Endothelial cell of umbilical vein (primary cell): ENCODE data around the gene TPM1. TPM values are rescaled to one million over a fixed set of nuclear protein-coding genes. Genes with fewer than 3 reads are reported as not detected.
"Not testable (repeated sequence)": the region's sequence is repeated elsewhere in the genome, so short reads cannot be mapped to it uniquely, and the experiment has no call there.

Experiments
- BruUV-seq: library from RNA; stranded (reverse); fragments of 400-500 nt; replicated peaks from 2 replicates; lab custom pipeline; 2021; lab: Mats Ljungman, UMichigan
- CTCF ChIA-PET: fragments of 300-600, 350-600 bp; sonication (Branson Sonifier 250); formaldehyde crosslinking; loops from one replicate; lab custom pipeline; 2021; ENCODE audit warnings: antibody characterized with exemption, inconsistent platforms; lab: Charles Lee
- POLR2A ChIA-PET: fragments of 300-600, 350-600 bp; sonication (Branson Sonifier 250); formaldehyde crosslinking; loops from one replicate; lab custom pipeline; 2021; ENCODE audit warnings: antibody characterized with exemption, inconsistent platforms; lab: Charles Lee
- DNase-seq: peaks from one replicate; pipeline ENCODE4 v3.0.0-alpha.2; 2011; ENCODE audit warnings: low read depth, low spot score
- FAIRE-seq: peaks from 2 replicates; lab custom pipeline; 2011; peaks lifted over from hg19 to GRCh38; lab: Jason Lieb, UNC
- H2AFZ ChIP-seq: 2 replicates; pipeline ENCODE4 v1.6.0; 2012; ENCODE audit warnings: low read depth, low read length, control low read depth, inconsistent platforms
- H3K27ac ChIP-seq: 2 replicates; pipeline ENCODE4 v1.5.1; 2011; ENCODE audit warnings: low read depth, mild to moderate bottlenecking, control low read depth, low read length, moderate library complexity; ENCODE audit not compliant: insufficient read depth
- H3K27me3 ChIP-seq, 2 experiments: 2 replicates each; pipeline versions ENCODE4 v1.6.0 to v1.6.1; 2011; ENCODE audit warnings: low read length in 2 of 2, mixed read lengths in 1 of 2; ENCODE audit not compliant: control insufficient read depth in 2 of 2, insufficient read depth in 2 of 2
- H3K36me3 ChIP-seq, 2 experiments: 2 replicates in 1 of 2; 3 replicates in 1 of 2; pipeline ENCODE4 v1.5.1; 2011; ENCODE audit warnings: low read length in 2 of 2, mild to moderate bottlenecking in 1 of 2, moderate library complexity in 1 of 2; ENCODE audit not compliant: control insufficient read depth in 2 of 2, insufficient read depth in 2 of 2; ENCODE audit errors: extremely low read depth in 1 of 2
- H3K4me1 ChIP-seq: 3 replicates; pipeline ENCODE4 v1.5.1; 2011; ENCODE audit warnings: mild to moderate bottlenecking, low read length; ENCODE audit not compliant: control insufficient read depth, insufficient read depth; ENCODE audit errors: extremely low read depth
- H3K4me2 ChIP-seq: 2 replicates; pipeline ENCODE4 v1.6.1; 2011; ENCODE audit warnings: low read length, control low read depth, mixed read lengths; ENCODE audit not compliant: insufficient read depth
- H3K4me3 ChIP-seq, 3 experiments: fragments of 200-600 bp in 1 of 3; sonication (generic), shearing (Covaris generic) in 1 of 3; replicated peaks in 1 of 3; 2 replicates each; pipeline ENCODE4 v1.5.1; 2011 to 2016; ENCODE audit warnings: control low read depth in 3 of 3, low read length in 3 of 3, mild to moderate bottlenecking in 2 of 3, inconsistent platforms in 1 of 3, low read depth in 1 of 3, moderate library complexity in 1 of 3; ENCODE audit not compliant: insufficient read depth in 1 of 3
- H3K79me2 ChIP-seq: 2 replicates; pipeline ENCODE4 v1.6.0; 2012; ENCODE audit warnings: low read length, inconsistent platforms; ENCODE audit not compliant: control insufficient read depth, insufficient read depth
- H3K9ac ChIP-seq: replicated peaks from 2 replicates; pipeline ENCODE3; 2011; ENCODE audit warnings: low read length, control low read depth; ENCODE audit not compliant: insufficient read depth; ENCODE audit errors: extremely low read depth
- H3K9me1 ChIP-seq: replicated peaks from 3 replicates; pipeline ENCODE4 v1.6.0; 2011; ENCODE audit warnings: mild to moderate bottlenecking, low read length; ENCODE audit not compliant: control insufficient read depth, insufficient read depth; ENCODE audit errors: extremely low read depth
- H3K9me3 ChIP-seq: replicated peaks from 2 replicates; pipeline ENCODE4 v1.5.1; 2012; ENCODE audit warnings: low read length, inconsistent platforms; ENCODE audit not compliant: control insufficient read depth, insufficient read depth
- H4K20me1 ChIP-seq: replicated peaks from 2 replicates; pipeline ENCODE3; 2011; ENCODE audit warnings: mild to moderate bottlenecking, low read length; ENCODE audit not compliant: control insufficient read depth, insufficient read depth; ENCODE audit errors: extremely low read depth
- EZH2 ChIP-seq: IDR thresholded peaks from 2 replicates; pipeline ENCODE4 v1.6.1; 2012; ENCODE audit warnings: borderline replicate concordance, low read depth, mild to moderate bottlenecking, moderate library complexity, low read length, inconsistent platforms; ENCODE audit not compliant: severe bottlenecking
- FOS ChIP-seq: IDR thresholded peaks from 2 replicates; pipeline ENCODE4 v1.6.1; 2011; ENCODE audit warnings: mild to moderate bottlenecking, low read length, moderate library complexity, borderline replicate concordance; ENCODE audit not compliant: insufficient read depth
- GATA2 ChIP-seq: IDR thresholded peaks from 2 replicates; pipeline ENCODE4 v1.7.0; 2011; ENCODE audit warnings: low read depth, mild to moderate bottlenecking, moderate library complexity, mixed read lengths, low read length; ENCODE audit not compliant: insufficient read length, insufficient read depth
- JUN ChIP-seq: IDR thresholded peaks from 2 replicates; pipeline ENCODE4 v1.6.1; 2011; ENCODE audit warnings: borderline replicate concordance, low read depth; ENCODE audit not compliant: insufficient read length, insufficient read depth
- MYC ChIP-seq: IDR thresholded peaks from one replicate; pipeline ENCODE4 v1.6.1; 2011; ENCODE audit warnings: mild to moderate bottlenecking, low read depth, low read length
- POLR2A ChIP-seq: IDR thresholded peaks from 2 replicates; pipeline ENCODE4 v1.6.1; 2012; ENCODE audit warnings: low read depth, mild to moderate bottlenecking, control low read depth, low read length
- POLR2AphosphoS5 ChIP-seq: IDR thresholded peaks from 2 replicates; pipeline ENCODE4 v1.6.1; 2012; ENCODE audit warnings: low read depth, mild to moderate bottlenecking, control low read depth, low read length, moderate library complexity; ENCODE audit not compliant: insufficient read depth
- dilution Hi-C: fragments of 300-500 bp; cut with MboI; formaldehyde crosslinking; loops from one replicate; pipeline ENCODE4 v1.15.0; 2019; ENCODE audit warnings: low sequenced_read_pairs; ENCODE audit not compliant: extremely low pct_ligation_motif_present
- intact Hi-C: fragments of 100-400 bp; cut with micrococcal nuclease; formaldehyde crosslinking; loops from one replicate; pipeline ENCODE4 v1.10.0; 2022
- polyA plus RNA-seq, 4 experiments: library from polyadenylated mRNA; depleted of rRNA in 3 of 4; stranded (reverse) in 3 of 4; unstranded in 1 of 4; fragments of >200 nt; gene quantifications; 2 replicates each; pipeline versions ENCODE4 v1.2.1 to v1.2.3, GENCODE V29; 2011 to 2012; ENCODE audit warnings: missing spikeins in 1 of 4
- total RNA-seq: library from RNA; stranded (reverse); gene quantifications from 2 replicates; pipeline ENCODE4 v1.2.3, GENCODE V29; 2021
- TF ChIP-seq, protein P1 (sequence below): IDR thresholded peaks from 2 replicates; pipeline ENCODE4 v1.6.1; 2011; ENCODE audit not compliant: insufficient read depth, insufficient read length
- TF ChIP-seq, protein P2 (sequence below), 2 donors: IDR thresholded peaks; 1 replicate in 1 of 2; 2 replicates in 1 of 2; pipeline ENCODE4 v1.5.1; 2011; ENCODE audit warnings: low read length in 2 of 2, mild to moderate bottlenecking in 2 of 2, moderate library complexity in 2 of 2, control low read depth in 1 of 2, inconsistent platforms in 1 of 2, low read depth in 1 of 2; ENCODE audit not compliant: insufficient read depth in 1 of 2; ENCODE audit errors: extremely low read depth in 1 of 2

TPM1 gene
- total and polyA plus RNA-seq, 2 donors (not counting 3 experiments of a cell fraction or from before 2014, with no cell fraction given) = 518 to 558 TPM

DNA sequence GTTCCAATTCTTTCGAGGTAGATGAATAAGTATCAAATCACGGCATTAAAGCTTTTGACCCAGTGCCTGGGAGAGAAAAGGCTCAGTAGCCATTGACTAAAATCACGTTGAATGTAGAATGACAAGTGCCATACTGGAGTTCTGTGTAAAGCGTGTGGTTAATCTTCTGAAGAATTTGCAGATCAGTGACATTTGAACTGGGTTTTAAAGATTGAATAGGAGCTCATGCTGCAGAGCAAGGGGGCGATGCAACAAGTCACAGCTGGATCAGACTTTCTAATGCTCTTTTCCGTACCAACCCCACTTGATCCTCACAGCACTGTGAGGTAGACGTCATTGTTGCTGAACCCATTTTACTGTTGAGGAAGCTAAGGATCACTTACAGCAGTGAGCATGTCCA is 49.5 kb upstream of the TPM1 start:
- dilution Hi-C loops = no loop called here

DNA sequence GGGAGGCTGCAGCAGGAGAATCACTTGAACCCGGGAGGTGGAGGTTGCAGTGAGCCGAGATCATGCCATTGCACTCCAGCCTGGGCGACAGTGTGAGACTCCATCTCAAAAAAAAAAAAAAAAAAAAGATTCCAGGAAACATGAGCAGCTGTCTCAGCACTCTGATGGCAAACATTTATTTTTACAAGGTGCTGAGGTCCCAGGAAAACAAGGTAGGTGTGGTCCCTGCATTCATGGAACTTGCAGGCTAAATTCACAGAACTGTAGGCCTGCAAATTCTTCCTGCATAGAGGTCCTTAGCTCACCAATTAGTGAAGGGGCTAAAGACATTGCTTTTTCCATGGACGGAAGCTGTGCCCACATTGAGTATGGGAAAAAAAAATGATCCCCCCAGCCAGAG is 48.9 kb upstream of the TPM1 start:
- BruUV-seq, H3K79me2 ChIP-seq, H3K4me1 ChIP-seq, H3K4me3 ChIP-seq, dilution Hi-C loops, DNase-seq, POLR2A ChIA-PET, H3K27ac ChIP-seq, H3K27me3 ChIP-seq, H4K20me1 ChIP-seq, H2AFZ ChIP-seq, FAIRE-seq, H3K4me2 ChIP-seq, H3K9ac ChIP-seq, H3K9me1 ChIP-seq, H3K9me3 ChIP-seq, H3K36me3 ChIP-seq, intact Hi-C loops: not testable (repeated sequence)
- CTCF ChIA-PET = interaction anchor here (1.1 to 1.4 kb wide), 2 partner anchors 27 to 42 kb away, joined by 3 read pairs; no protein-coding TSS in a partner anchor

More for the DNA sequence above, 49.5 kb upstream of the TPM1 start:
- Histone ChIP-seq H3K4me3 (no peak overlapping the region), H3K27me3 (no peaks in the 10 kb centered on the region), H3K36me3 (no peaks in the 10 kb centered on the region), H4K20me1 (no peaks in the 10 kb centered on the region), H3K4me1 (no peaks in the 10 kb centered on the region), H3K27ac (no peak overlapping the region), H3K79me2 (no peaks in the 10 kb centered on the region), H3K4me2 (no peak overlapping the region), H3K9ac (no peak overlapping the region), H3K9me3 (no peaks in the 10 kb centered on the region), H2AFZ (no peak overlapping the region), H3K9me1 (no peaks in the 10 kb centered on the region)
- FAIRE-seq = no peak
- POLR2A ChIA-PET = no interaction called here
- CTCF ChIA-PET = interaction anchor here (1.1 to 1.4 kb wide), 2 partner anchors 26 to 42 kb away, joined by 3 read pairs; no protein-coding TSS in a partner anchor
- TF ChIP-seq JUN = no peak
- TF ChIP-seq FOS = no peak
- TF ChIP-seq POLR2AphosphoS5 = no peak
- TF ChIP-seq POLR2A = no peak
- TF ChIP-seq, protein P1, sequence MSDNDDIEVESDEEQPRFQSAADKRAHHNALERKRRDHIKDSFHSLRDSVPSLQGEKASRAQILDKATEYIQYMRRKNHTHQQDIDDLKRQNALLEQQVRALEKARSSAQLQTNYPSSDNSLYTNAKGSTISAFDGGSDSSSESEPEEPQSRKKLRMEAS = no peak
- no peak for TF ChIP-seq MYC
- TF ChIP-seq EZH2 = no peak
- no peak for TF ChIP-seq GATA2
- TF ChIP-seq, protein P2, sequence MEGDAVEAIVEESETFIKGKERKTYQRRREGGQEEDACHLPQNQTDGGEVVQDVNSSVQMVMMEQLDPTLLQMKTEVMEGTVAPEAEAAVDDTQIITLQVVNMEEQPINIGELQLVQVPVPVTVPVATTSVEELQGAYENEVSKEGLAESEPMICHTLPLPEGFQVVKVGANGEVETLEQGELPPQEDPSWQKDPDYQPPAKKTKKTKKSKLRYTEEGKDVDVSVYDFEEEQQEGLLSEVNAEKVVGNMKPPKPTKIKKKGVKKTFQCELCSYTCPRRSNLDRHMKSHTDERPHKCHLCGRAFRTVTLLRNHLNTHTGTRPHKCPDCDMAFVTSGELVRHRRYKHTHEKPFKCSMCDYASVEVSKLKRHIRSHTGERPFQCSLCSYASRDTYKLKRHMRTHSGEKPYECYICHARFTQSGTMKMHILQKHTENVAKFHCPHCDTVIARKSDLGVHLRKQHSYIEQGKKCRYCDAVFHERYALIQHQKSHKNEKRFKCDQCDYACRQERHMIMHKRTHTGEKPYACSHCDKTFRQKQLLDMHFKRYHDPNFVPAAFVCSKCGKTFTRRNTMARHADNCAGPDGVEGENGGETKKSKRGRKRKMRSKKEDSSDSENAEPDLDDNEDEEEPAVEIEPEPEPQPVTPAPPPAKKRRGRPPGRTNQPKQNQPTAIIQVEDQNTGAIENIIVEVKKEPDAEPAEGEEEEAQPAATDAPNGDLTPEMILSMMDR (IDR thresholded peaks at IDR 0.05; ENCODE audit: extremely low read depth in 1 of 2, insufficient read depth in 1 of 2, low read depth in 1 of 2, low read length in 2 of 2) = no peak
- intact Hi-C loops = no loop called here
- DNase-seq = no peak
- BruUV-seq = no TSS peak
